ENCODE results near the gene ZPR1.

- TF ChIP-seq CTCF (IDR thresholded peaks at IDR 0.05) (no peak), POLR2A (IDR thresholded peaks at IDR 0.05) (no peak)
Measured at GRCh38 chr11:116800610-116801009, 12.8 kb upstream of the ZPR1 start.
